Progenitor cell of endocrine pancreas (in vitro differentiated cells): ENCODE data around the gene TSNAXIP1. TPM values are rescaled to one million over a fixed set of nuclear protein-coding genes. Genes with fewer than 3 reads are reported as not detected.

Experiments
- DNase-seq: peaks from one replicate; pipeline ENCODE4 v3.0.0; 2021; ENCODE audit warnings: low spot score; ENCODE audit not compliant: unreplicated experiment
- H3K27ac Mint-ChIP-seq: 2 replicates; pipeline ENCODE4 v1.8.0; 2021; ENCODE audit warnings: mild to moderate bottlenecking, moderate library complexity, mixed read lengths
- H3K27me3 Mint-ChIP-seq: 2 replicates; pipeline ENCODE4 v1.8.0; 2021; ENCODE audit warnings: mixed read lengths
- H3K36me3 Mint-ChIP-seq: 2 replicates; pipeline ENCODE4 v1.8.0; 2022; ENCODE audit warnings: mixed read lengths; ENCODE audit not compliant: insufficient read depth
- H3K4me1 Mint-ChIP-seq: 2 replicates; pipeline ENCODE4 v1.8.0; 2021; ENCODE audit warnings: low read depth, mixed read lengths
- H3K4me3 Mint-ChIP-seq: 2 replicates; pipeline ENCODE4 v1.8.0; 2021; ENCODE audit warnings: low read depth, mild to moderate bottlenecking, moderate library complexity, mixed read lengths
- H3K9me3 Mint-ChIP-seq: 2 replicates; pipeline ENCODE4 v1.8.0; 2021; ENCODE audit warnings: low read depth, mixed read lengths
- total RNA-seq: library from RNA; stranded (reverse); gene quantifications from 2 replicates; pipeline ENCODE4 v1.2.1, GENCODE V29; 2021
- TF ChIP-seq, protein P1 (sequence below): fragments of 200-600 bp; sonication (generic); IDR thresholded peaks from one replicate; pipeline ENCODE4 v1.5.0; 2021; ENCODE audit warnings: antibody characterized with exemption, mild to moderate bottlenecking; ENCODE audit not compliant: unreplicated experiment

TSNAXIP1 gene
- total RNA-seq, 1 donor from 2014 or later = 14.5 TPM

DNA sequence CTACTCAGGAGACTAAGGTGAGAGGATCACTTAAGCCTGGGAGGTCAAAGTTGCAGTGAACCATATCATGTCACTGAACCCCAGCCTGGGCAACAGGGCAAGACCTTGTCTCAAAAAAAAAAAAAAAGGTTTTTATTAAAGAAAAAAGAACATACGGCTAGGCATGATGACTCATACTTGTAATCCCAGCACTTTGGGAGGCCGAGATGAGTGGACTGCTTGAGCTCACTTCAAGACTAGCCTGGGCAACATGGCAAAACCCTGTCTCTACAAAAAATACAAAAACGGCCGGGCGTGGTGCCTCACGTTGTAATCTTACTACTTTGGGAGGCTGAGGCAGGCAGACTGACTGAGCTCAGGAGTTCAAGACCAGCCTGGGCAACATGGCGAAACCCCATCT, 38.7 kb upstream of the TSNAXIP1 start:
- Mint-ChIP-seq H3K27ac (no peak overlapping the region), H3K9me3 (no peaks in the 10 kb centered on the region), H3K27me3 (no peaks in the 10 kb centered on the region), H3K4me3 (no peak overlapping the region), H3K36me3 (peaks cover 12% of the 10 kb centered on the region), H3K4me1 (no peaks in the 10 kb centered on the region)
- DNase-seq = no peak
- TF ChIP-seq, protein P1, sequence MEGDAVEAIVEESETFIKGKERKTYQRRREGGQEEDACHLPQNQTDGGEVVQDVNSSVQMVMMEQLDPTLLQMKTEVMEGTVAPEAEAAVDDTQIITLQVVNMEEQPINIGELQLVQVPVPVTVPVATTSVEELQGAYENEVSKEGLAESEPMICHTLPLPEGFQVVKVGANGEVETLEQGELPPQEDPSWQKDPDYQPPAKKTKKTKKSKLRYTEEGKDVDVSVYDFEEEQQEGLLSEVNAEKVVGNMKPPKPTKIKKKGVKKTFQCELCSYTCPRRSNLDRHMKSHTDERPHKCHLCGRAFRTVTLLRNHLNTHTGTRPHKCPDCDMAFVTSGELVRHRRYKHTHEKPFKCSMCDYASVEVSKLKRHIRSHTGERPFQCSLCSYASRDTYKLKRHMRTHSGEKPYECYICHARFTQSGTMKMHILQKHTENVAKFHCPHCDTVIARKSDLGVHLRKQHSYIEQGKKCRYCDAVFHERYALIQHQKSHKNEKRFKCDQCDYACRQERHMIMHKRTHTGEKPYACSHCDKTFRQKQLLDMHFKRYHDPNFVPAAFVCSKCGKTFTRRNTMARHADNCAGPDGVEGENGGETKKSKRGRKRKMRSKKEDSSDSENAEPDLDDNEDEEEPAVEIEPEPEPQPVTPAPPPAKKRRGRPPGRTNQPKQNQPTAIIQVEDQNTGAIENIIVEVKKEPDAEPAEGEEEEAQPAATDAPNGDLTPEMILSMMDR = no peak

DNA sequence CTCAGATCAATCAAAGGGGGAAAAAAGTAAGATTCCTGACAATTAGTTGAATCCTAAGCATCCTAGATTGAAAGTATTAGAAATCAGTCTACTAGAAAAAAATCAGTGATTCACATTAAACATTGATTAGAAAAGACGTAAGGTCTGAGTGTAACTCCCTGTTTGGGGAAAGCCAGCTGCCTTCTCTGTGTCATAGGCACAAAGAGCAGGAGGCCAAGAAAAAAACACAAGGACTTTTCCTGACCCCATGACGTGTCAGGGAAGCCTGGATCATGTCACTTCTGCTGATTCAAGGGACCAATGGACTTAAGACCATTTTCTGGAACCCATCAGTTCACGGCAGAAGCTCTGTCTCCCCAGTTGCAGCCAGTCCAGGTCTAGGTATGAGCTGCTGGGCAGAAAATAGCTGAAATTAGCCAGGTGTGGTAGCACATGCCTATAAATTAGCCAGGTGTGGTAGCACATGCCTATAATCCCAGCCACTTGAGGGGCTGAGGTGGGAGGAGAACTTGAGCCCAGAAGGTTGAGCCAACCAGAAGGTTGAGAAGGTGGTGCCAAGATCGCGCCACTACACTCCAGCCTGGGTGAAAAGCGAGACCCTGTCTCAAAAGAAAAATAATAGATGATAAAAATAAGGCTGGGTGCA, 36.2 kb upstream of the TSNAXIP1 start:
- TF ChIP-seq, protein P1 = no peak
- Mint-ChIP-seq H3K4me3 (no peak overlapping the region), H3K9me3 (no peaks in the 10 kb centered on the region), H3K27me3 (no peaks in the 10 kb centered on the region), H3K27ac (peak overlapping the region; percentile 71), H3K4me1 (peaks cover 1% of the 10 kb centered on the region), H3K36me3 (peaks cover 15% of the 10 kb centered on the region)
- DNase-seq = no peak

DNA sequence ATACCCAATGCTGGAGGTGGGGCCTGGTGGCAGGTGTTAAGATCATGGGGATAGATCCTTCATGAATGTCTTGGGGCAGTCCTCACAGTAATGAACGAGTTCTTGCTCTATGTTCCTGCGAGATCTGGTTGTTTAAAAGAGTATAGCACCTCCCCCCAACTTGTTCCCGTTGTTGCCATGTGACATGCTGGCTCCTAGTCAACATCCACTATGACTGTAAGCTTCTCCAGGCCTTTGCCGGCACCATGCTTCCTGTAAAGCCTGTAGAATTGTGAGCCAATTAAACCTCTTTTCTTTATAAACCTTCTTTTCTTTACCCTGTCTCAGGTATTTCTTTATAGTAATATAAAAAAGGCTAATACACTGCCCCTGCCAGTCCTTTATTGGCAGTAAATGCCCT, 33.6 kb upstream of the TSNAXIP1 start:
- Mint-ChIP-seq H3K4me3 (no peak overlapping the region), H3K27ac (no peak overlapping the region)
- TF ChIP-seq, protein P1 = no peak

DNA sequence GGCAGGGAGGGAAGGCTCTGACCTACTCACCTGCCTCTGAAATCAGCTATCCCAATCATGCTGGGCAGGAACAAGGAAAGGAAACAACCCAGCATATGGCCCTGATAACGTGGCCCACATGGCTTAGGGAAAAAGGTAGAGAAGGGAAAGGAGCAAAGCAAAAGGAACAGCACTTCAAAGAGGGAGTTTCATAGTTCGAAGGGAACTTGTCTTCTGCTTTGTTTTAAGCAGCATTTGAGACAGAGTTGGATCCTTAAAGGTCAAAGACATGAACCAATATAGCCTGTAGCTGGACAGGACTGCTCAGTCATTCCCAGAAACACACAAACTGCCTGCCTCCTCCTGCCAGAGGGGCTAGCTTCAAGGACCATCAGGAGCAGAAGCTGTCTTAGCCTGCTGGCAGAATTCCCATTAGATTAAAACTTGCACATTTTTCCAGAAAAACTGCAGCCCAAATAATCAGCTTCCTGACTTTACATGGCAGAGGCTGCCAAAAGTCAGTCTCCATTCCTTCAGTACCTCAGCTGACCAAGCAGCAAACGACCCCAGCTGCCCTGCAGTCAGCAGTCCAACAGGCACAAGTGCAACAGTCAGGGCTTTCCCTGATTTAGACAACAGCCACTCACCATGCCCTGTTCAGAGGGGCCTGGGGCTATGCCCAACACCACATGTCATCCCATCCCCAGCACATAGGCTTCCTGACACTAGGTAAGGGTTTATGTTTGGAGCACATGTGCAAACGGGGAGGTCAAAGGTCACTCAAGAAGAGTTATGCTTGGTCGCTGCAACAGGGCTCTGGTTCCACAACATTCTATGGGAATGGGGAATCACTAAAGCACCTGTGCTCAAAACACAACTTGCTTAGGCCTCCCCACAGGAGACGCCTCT, 32.9 kb upstream of the TSNAXIP1 start:
- Mint-ChIP-seq H3K4me3 (no peak overlapping the region), H3K36me3 (peaks cover 16% of the 10 kb centered on the region), H3K27me3 (no peaks in the 10 kb centered on the region), H3K9me3 (no peaks in the 10 kb centered on the region), H3K27ac (peak overlapping the region; percentile 73), H3K4me1 (peaks cover 1% of the 10 kb centered on the region)
- TF ChIP-seq, protein P1 = no peak
- no peak for DNase-seq

More for the DNA sequence above, 33.6 kb upstream of the TSNAXIP1 start:
- no peaks in the 10 kb centered on the region for H3K9me3 Mint-ChIP-seq
- peaks cover 1% of the 10 kb centered on the region for H3K4me1 Mint-ChIP-seq
- peaks cover 16% of the 10 kb centered on the region for H3K36me3 Mint-ChIP-seq
- no peaks in the 10 kb centered on the region for H3K27me3 Mint-ChIP-seq
- DNase-seq = no peak

DNA sequence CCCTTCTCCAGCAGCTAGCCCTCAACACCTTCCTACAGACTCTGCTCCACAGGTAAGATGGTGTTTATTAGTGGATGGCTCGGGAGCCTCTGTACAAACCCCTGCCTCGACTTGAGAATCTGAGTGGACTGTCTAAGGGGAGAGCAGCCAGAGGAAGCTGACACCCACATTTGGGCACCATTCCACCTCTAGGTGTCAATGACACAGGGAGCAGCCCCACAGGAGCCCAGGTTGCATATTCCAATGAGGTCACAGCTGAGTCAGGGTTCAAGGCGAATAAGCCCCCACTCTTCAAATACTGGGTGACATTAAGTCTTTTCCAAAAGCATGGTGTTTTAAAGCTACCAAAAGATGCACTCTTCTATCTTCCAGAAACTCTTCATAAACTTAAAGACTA, 32.2 kb upstream of the TSNAXIP1 start:
- H3K27me3 Mint-ChIP-seq = no peaks in the 10 kb centered on the region

More for the DNA sequence above, 32.2 kb upstream of the TSNAXIP1 start:
- no peaks in the 10 kb centered on the region for H3K9me3 Mint-ChIP-seq
- H3K36me3 Mint-ChIP-seq = peaks cover 16% of the 10 kb centered on the region
- H3K4me1 Mint-ChIP-seq = peaks cover 1% of the 10 kb centered on the region
- TF ChIP-seq, protein P1 = no peak
- H3K4me3 Mint-ChIP-seq = no peak overlapping the region
- no peak for DNase-seq
- H3K27ac Mint-ChIP-seq = no peak overlapping the region
